LNCaP clone FGC (cell line): ENCODE data around the gene B4GALNT4.
"Not testable (repeated sequence)": the region's sequence is repeated elsewhere in the genome, so short reads cannot be mapped to it uniquely, and the experiment has no call there.

Experiments
- DNase-seq: peaks from one replicate; pipeline ENCODE4 v3.0.0-alpha.2; 2011; ENCODE audit warnings: low read depth
- H3K4me3 ChIP-seq: 2 replicates; pipeline ENCODE4 v1.5.1; 2011; ENCODE audit warnings: mild to moderate bottlenecking, low read depth, low read length, control low read depth
- TF ChIP-seq, protein P1 (sequence below): IDR thresholded peaks from 2 replicates; pipeline ENCODE4 v1.5.1; 2012; ENCODE audit warnings: mild to moderate bottlenecking; ENCODE audit not compliant: control insufficient read depth, insufficient read depth; ENCODE audit errors: extremely low read depth

Gene B4GALNT4

DNA sequence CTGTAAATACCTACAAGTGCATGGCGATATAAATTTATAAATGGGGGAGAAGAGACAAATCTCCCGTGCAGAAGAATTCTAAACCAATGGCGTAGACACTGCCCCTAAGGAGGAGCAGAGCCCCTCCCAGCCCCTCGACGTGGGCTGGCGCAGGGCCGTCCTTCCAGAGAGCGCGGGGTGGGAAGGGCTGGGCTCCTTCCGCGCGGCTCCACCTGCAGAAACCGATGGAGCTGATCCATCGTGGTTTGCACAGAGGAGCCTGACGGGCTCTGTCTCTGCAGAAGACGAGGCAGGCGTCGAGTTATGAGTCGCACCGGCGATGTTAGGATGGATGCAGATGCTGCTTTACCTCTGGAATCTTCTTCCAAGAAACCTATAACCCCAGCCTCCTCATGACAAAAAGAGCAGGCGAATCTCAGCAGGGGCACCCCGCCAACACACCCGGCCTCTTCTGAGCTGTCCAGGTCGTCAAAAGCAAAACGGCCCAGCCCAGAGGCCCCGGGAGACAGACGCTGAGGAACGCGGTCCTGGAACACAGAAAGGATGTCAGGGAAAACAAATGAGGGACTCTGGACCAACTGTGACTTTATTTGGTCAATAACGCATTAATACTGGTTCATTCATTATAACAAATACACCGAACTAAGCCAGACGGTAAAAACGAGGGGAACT lies 11.0 kb upstream of the B4GALNT4 start:
- no peak for DNase-seq
- TF ChIP-seq, protein P1, sequence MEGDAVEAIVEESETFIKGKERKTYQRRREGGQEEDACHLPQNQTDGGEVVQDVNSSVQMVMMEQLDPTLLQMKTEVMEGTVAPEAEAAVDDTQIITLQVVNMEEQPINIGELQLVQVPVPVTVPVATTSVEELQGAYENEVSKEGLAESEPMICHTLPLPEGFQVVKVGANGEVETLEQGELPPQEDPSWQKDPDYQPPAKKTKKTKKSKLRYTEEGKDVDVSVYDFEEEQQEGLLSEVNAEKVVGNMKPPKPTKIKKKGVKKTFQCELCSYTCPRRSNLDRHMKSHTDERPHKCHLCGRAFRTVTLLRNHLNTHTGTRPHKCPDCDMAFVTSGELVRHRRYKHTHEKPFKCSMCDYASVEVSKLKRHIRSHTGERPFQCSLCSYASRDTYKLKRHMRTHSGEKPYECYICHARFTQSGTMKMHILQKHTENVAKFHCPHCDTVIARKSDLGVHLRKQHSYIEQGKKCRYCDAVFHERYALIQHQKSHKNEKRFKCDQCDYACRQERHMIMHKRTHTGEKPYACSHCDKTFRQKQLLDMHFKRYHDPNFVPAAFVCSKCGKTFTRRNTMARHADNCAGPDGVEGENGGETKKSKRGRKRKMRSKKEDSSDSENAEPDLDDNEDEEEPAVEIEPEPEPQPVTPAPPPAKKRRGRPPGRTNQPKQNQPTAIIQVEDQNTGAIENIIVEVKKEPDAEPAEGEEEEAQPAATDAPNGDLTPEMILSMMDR, result no peak
- no peak overlapping the region for H3K4me3 ChIP-seq

- no peak overlapping the region for H3K4me3 ChIP-seq
- no peak for DNase-seq
- TF ChIP-seq, protein P1, result no peak
Observed at GRCh38 chr11:359181-359714, 10.1 kb upstream of the B4GALNT4 start.

GRCh38 chr11:360326-361280 lies 8.7 kb upstream of the B4GALNT4 start:
- H3K4me3 ChIP-seq, result no peak overlapping the region
- no peak for DNase-seq
- TF ChIP-seq, protein P1, result no peak

- DNase-seq, result no peak
- no peak overlapping the region for H3K4me3 ChIP-seq
- TF ChIP-seq, protein P1, result no peak
Observed at GRCh38 chr11:362642-363442, 6.5 kb upstream of the B4GALNT4 start.

DNA sequence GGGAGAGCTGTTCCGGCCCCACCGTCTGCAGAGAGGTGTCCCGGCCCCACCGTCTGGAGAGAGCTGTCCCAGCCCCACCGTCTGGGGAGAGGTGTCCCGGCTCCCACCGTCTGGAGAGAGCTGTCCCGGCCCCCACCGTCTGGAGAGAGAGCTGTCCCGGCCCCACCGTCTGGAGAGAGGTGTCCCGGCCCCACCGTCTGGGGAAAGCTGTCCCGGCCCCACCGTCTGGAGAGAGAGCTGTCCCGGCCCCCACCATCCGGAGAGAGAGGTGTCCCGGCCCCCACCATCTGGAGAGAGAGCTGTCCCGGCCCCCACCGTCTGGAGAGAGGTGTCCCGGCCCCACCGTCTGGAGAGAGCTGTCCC lies 5.9 kb upstream of the B4GALNT4 start:
- H3K4me3 ChIP-seq, DNase-seq: not testable (repeated sequence)

GRCh38 chr11:363948-364761 lies 5.1 kb upstream of the B4GALNT4 start:
- peak; percentile 48 for DNase-seq
- no peak overlapping the region for H3K4me3 ChIP-seq
- TF ChIP-seq, protein P1, result peak; percentile 82
